ENCODE data around the gene NUMB. TPM values are rescaled to one million over a fixed set of nuclear protein-coding genes. Genes with fewer than 3 reads are reported as not detected.
"Not testable (repeated sequence)": the region's sequence is repeated elsewhere in the genome, so short reads cannot be mapped to it uniquely, and the experiment has no call there.

Gene NUMB
- total RNA-seq, 1 experiment from 2014 or later: 75.2 TPM

DNA sequence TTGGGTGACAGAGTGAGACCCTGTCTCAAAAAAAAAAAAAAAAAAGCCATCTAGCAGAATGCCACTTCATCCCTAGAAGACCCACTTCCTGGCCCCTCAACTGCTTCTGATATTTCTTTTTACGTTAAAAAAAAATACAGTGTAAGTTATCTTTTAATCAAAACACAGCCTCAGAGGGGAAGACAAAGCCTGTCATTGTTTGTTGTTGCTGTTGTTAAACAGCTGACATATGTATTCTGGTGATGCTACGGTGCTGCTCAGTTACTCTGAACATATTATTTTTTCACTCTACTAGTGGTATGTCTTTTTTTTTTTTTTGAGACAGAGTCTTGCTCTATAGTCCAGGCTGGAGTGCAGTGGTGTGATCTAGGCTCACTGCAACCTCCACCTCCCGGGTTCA, 145.7 kb downstream of the NUMB start:
- Mint-ChIP-seq H3K4me1 (ENCODE audit: low read depth, unreplicated experiment) (no peaks in the 10 kb centered on the region), H3K27ac (ENCODE audit: unreplicated experiment) (no peak overlapping the region), H3K9me3 (ENCODE audit: low read depth, unreplicated experiment) (no peaks in the 10 kb centered on the region), H3K36me3 (ENCODE audit: insufficient read depth, unreplicated experiment) (peaks cover 5% of the 10 kb centered on the region), H3K27me3 (ENCODE audit: unreplicated experiment) (no peaks in the 10 kb centered on the region), H3K4me3 (ENCODE audit: low read depth, unreplicated experiment) (no peak overlapping the region)
- intact Hi-C loops (cut with micrococcal nuclease; ENCODE audit: unreplicated experiment): no loop called here
- DNase-seq: no peak
- TF ChIP-seq CTCF (IDR thresholded peaks at IDR 0.05; ENCODE audit: unreplicated experiment): no peak
- no TSS peak for BruUV-seq (replicated peaks)
- CTCF ChIA-PET: interaction anchor here (1.1 kb wide), 1 partner anchor 16 kb away, joined by 3 read pairs; no protein-coding TSS in a partner anchor

DNA sequence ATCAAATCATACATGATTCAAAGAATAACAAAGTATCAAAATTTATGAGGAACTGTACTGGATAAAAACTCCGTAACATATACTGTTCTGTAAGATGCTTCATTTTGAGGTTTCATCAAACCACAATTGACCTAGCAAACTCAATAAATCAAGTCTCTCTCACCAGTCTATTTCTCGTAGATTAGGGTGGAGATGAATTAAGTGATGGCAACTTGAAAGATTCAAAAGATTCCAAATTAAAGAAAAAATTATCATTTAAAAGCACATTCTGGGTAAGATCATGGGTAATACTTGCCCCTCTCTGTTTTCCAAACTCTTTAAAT, 146.7 kb downstream of the NUMB start:
- Mint-ChIP-seq H3K36me3 (ENCODE audit: insufficient read depth, unreplicated experiment) (peaks cover 5% of the 10 kb centered on the region), H3K9me3 (ENCODE audit: low read depth, unreplicated experiment) (no peaks in the 10 kb centered on the region), H3K27me3 (ENCODE audit: unreplicated experiment) (no peaks in the 10 kb centered on the region), H3K27ac (ENCODE audit: unreplicated experiment) (peak overlapping the region; percentile 62), H3K4me3 (ENCODE audit: low read depth, unreplicated experiment) (no peak overlapping the region), H3K4me1 (ENCODE audit: low read depth, unreplicated experiment) (no peaks in the 10 kb centered on the region)
- DNase-seq: no peak
- no peak for TF ChIP-seq CTCF (IDR thresholded peaks at IDR 0.05; ENCODE audit: unreplicated experiment)
- intact Hi-C loops (cut with micrococcal nuclease; ENCODE audit: unreplicated experiment): no loop called here
- CTCF ChIA-PET: interaction anchor here (0.6 to 1.1 kb wide), 2 partner anchors 15 to 97 kb away, joined by 3 read pairs; no protein-coding TSS in a partner anchor
- no TSS peak for BruUV-seq (replicated peaks)

DNA sequence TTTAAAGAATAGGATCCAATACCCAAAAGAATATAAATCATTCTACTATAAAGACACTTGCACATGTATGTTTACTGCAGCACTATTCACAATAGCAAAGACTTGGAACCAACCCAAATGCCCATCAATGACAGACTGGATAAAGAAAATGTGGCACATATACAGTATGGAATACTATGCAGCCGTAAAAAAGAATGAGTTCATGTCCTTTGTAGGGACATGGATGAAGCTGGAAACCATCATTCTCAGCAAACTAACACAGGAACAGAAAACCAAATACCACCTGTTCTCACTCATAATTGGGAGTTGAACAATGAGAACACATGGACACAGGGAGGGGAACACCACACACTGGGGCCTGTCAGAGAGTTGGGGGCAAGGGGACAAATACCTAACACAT, 149.1 kb downstream of the NUMB start:
- BruUV-seq (replicated peaks); H3K4me1 Mint-ChIP-seq (ENCODE audit: low read depth, unreplicated experiment); CTCF ChIA-PET; H3K4me3 Mint-ChIP-seq (ENCODE audit: low read depth, unreplicated experiment); H3K9me3 Mint-ChIP-seq (ENCODE audit: low read depth, unreplicated experiment); intact Hi-C loops (cut with micrococcal nuclease; ENCODE audit: unreplicated experiment); DNase-seq; H3K27ac Mint-ChIP-seq (ENCODE audit: unreplicated experiment); H3K36me3 Mint-ChIP-seq (ENCODE audit: insufficient read depth, unreplicated experiment); H3K27me3 Mint-ChIP-seq (ENCODE audit: unreplicated experiment): not testable (repeated sequence)

- Mint-ChIP-seq H3K36me3 (ENCODE audit: insufficient read depth, unreplicated experiment) (no peaks in the 10 kb centered on the region), H3K4me3 (ENCODE audit: low read depth, unreplicated experiment) (no peak overlapping the region), H3K4me1 (ENCODE audit: low read depth, unreplicated experiment) (no peaks in the 10 kb centered on the region), H3K9me3 (ENCODE audit: low read depth, unreplicated experiment) (no peaks in the 10 kb centered on the region), H3K27ac (ENCODE audit: unreplicated experiment) (no peak overlapping the region), H3K27me3 (ENCODE audit: unreplicated experiment) (no peaks in the 10 kb centered on the region)
- BruUV-seq (replicated peaks): no TSS peak
- TF ChIP-seq CTCF (IDR thresholded peaks at IDR 0.05; ENCODE audit: unreplicated experiment): no peak
- intact Hi-C loops (cut with micrococcal nuclease; ENCODE audit: unreplicated experiment): no loop called here
- DNase-seq: no peak
- CTCF ChIA-PET: no interaction called here
Observed at GRCh38 chr14:73307261-73307660, 151.1 kb downstream of the NUMB start.

DNA sequence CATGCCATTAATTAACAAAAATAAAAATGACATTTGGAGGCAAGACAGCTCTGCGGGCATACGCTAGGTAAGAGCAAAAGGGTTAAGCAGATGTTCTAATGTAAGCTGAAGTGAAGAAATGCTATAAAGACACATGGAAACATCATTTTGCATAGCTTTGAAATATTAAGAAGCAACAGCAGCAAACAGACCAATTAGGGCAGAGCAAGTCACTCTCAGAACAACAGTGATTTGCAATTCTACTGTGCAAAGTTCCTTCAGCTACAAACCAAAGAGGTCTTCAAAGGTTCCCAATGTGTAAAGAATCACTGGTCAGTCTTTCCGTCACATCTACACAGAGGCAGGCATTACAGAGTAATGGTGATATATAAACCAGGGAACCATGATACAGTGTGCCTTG, 152.8 kb downstream of the NUMB start:
- CTCF ChIA-PET: interaction anchor here (1.7 kb wide), 1 partner anchor 10 kb away, joined by 6 read pairs; no protein-coding TSS in a partner anchor
- no TSS peak for BruUV-seq (replicated peaks)

More for the DNA sequence above, 152.8 kb downstream of the NUMB start:
- H3K27me3 Mint-ChIP-seq (ENCODE audit: unreplicated experiment): no peaks in the 10 kb centered on the region
- H3K4me3 Mint-ChIP-seq (ENCODE audit: low read depth, unreplicated experiment): no peak overlapping the region
- H3K9me3 Mint-ChIP-seq (ENCODE audit: low read depth, unreplicated experiment): no peaks in the 10 kb centered on the region
- intact Hi-C loops (cut with micrococcal nuclease; ENCODE audit: unreplicated experiment): no loop called here
- no peak overlapping the region for H3K27ac Mint-ChIP-seq (ENCODE audit: unreplicated experiment)
- H3K4me1 Mint-ChIP-seq (ENCODE audit: low read depth, unreplicated experiment): no peaks in the 10 kb centered on the region
- no peak for TF ChIP-seq CTCF (IDR thresholded peaks at IDR 0.05; ENCODE audit: unreplicated experiment)
- DNase-seq: no peak
- no peaks in the 10 kb centered on the region for H3K36me3 Mint-ChIP-seq (ENCODE audit: insufficient read depth, unreplicated experiment)

Data from Calu3 (cell line).